ENCODE results near the gene GRM7. TPM values are rescaled to one million over a fixed set of nuclear protein-coding genes. Genes with fewer than 3 reads are reported as not detected.

GRM7 gene
- total and polyA plus RNA-seq, 4 donors = 0.20 to 1.3 (median 0.80) TPM

- TF ChIP-seq CTCF (IDR thresholded peaks at IDR 0.05; ENCODE audit: control extremely low read depth, extremely low read depth) = no peak
- H3K27me3 ChIP-seq (ENCODE audit: control insufficient read depth in 3 of 3, insufficient read depth in 3 of 3, low read length in 2 of 3) = no peaks in the 10 kb centered on the region
- no peak for DNase-seq
- ATAC-seq (ENCODE audit: insufficient read depth, low FRiP score) = no peak
- H3K9me3 ChIP-seq (ENCODE audit: control insufficient read depth in 4 of 4, insufficient read depth in 3 of 4, low read length in 3 of 4) = no peaks in the 10 kb centered on the region
- H3K4me1 ChIP-seq (ENCODE audit: control insufficient read depth in 5 of 5, insufficient read depth in 5 of 5, low read length in 5 of 5) = no peaks in the 10 kb centered on the region
- no peak overlapping the region for H3K27ac ChIP-seq (ENCODE audit: low read depth in 1 of 2, low read length in 1 of 2)
- no peak overlapping the region for H3K4me3 ChIP-seq
- no peaks in the 10 kb centered on the region for H3K36me3 ChIP-seq (ENCODE audit: control insufficient read depth in 4 of 4, insufficient read depth in 4 of 4, low read length in 4 of 4)
- 89% methylated on average over 7 of the region's 7 CpGs for WGBS, 2 donors
- H3K9ac ChIP-seq (ENCODE audit: insufficient read depth in 1 of 2, low read length in 2 of 2) = no peak overlapping the region
Observed at GRCh38 chr3:7728566-7729519, 867.9 kb downstream of the GRM7 start.

DNA sequence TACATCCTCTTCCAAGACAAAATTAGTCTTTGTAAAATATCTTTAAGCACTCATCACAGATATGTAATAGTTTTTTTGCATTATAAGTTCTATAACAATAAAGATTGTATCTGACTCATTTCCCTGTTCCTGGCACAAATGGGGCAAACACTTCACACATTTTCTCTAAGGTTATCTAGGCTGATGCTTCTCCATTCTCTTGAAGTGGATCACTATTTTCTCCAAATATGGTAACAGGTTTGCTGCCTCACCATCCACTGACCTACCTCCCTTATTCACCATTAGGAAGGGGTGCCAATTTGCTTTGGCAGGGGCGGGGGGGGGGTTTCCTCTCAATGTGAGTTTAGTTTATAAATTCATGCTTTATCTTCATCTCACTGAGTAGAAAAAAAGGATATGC is 873.0 kb downstream of the GRM7 start:
- Histone ChIP-seq H3K36me3 (ENCODE audit: control insufficient read depth in 4 of 4, insufficient read depth in 4 of 4, low read length in 4 of 4) (no peaks in the 10 kb centered on the region), H3K4me3 (no peak overlapping the region), H3K27me3 (ENCODE audit: control insufficient read depth in 3 of 3, insufficient read depth in 3 of 3, low read length in 2 of 3) (no peaks in the 10 kb centered on the region), H3K4me1 (ENCODE audit: control insufficient read depth in 5 of 5, insufficient read depth in 5 of 5, low read length in 5 of 5) (no peaks in the 10 kb centered on the region), H3K27ac (ENCODE audit: low read depth in 1 of 2, low read length in 1 of 2) (no peak overlapping the region), H3K9me3 (ENCODE audit: control insufficient read depth in 4 of 4, insufficient read depth in 3 of 4, low read length in 3 of 4) (no peaks in the 10 kb centered on the region), H3K9ac (ENCODE audit: insufficient read depth in 1 of 2, low read length in 2 of 2) (no peak overlapping the region)
- TF ChIP-seq CTCF (IDR thresholded peaks at IDR 0.05; ENCODE audit: control extremely low read depth, extremely low read depth) = no peak
- DNase-seq (no peak), ATAC-seq (ENCODE audit: insufficient read depth, low FRiP score) (no peak)
- WGBS, 2 donors = 44 to 52% methylated on average over 1 of the region's 1 CpG

GRCh38 chr3:7734456-7734855 is 873.5 kb downstream of the GRM7 start:
- DNase-seq (no peak), ATAC-seq (ENCODE audit: insufficient read depth, low FRiP score) (no peak)
- Histone ChIP-seq H3K4me3 (no peak overlapping the region), H3K27ac (ENCODE audit: low read depth in 1 of 2, low read length in 1 of 2) (no peak overlapping the region), H3K9ac (ENCODE audit: insufficient read depth in 1 of 2, low read length in 2 of 2) (no peak overlapping the region), H3K9me3 (ENCODE audit: control insufficient read depth in 4 of 4, insufficient read depth in 3 of 4, low read length in 3 of 4) (no peaks in the 10 kb centered on the region), H3K27me3 (ENCODE audit: control insufficient read depth in 3 of 3, insufficient read depth in 3 of 3, low read length in 2 of 3) (no peaks in the 10 kb centered on the region), H3K4me1 (ENCODE audit: control insufficient read depth in 5 of 5, insufficient read depth in 5 of 5, low read length in 5 of 5) (no peaks in the 10 kb centered on the region), H3K36me3 (ENCODE audit: control insufficient read depth in 4 of 4, insufficient read depth in 4 of 4, low read length in 4 of 4) (no peaks in the 10 kb centered on the region)
- TF ChIP-seq CTCF (IDR thresholded peaks at IDR 0.05; ENCODE audit: control extremely low read depth, extremely low read depth) = no peak

All from lung (tissue), 12 donors.